Left cardiac atrium (tissue), 4 donors: ENCODE results near the gene NEDD8. TPM values are rescaled to one million over a fixed set of nuclear protein-coding genes. Genes with fewer than 3 reads are reported as not detected.
"Not testable (repeated sequence)": the region's sequence is repeated elsewhere in the genome, so short reads cannot be mapped to it uniquely, and the experiment has no call there.

Experiments
- ATAC-seq, 2 donors: fragments of 200-7000 bp; cut with Tn5 transposase; one replicate each; pipeline ENCODE4 v1.9.1; 2020; ENCODE audit warnings: mild to moderate bottlenecking in 2 of 2, moderate library complexity in 2 of 2
- DNase-seq: peaks from one replicate; pipeline ENCODE4 v3.0.0-alpha.2; 2020
- intact Hi-C, 2 donors: fragments of 100-400 bp; cut with DNase I; formaldehyde crosslinking; loops; one replicate each; pipeline versions ENCODE4 v1.14.1 to v1.15.1; 2022 to 2023
- total RNA-seq, 2 donors: library from RNA; stranded (reverse); fragmentation: NEBNext Ultra II Directional; extraction: Animal tissue kit (Norgen Biotek cat#: 25700); gene quantifications; one replicate each; pipeline ENCODE4 v1.2.1, GENCODE V29; 2021
- donor health status: DM: no; HTN: yes; CAD: no.
- donor health status: DM: no; HTN: yes; CAD: no; lungs with severe emphysema.
- donor health status: DM: yes; HTN: yes; CAD: no.
- donor health status: Dilated cardiomyopathy.

The NEDD8 gene
- total RNA-seq, 2 donors from 2014 or later = 162 to 186 TPM

DNA sequence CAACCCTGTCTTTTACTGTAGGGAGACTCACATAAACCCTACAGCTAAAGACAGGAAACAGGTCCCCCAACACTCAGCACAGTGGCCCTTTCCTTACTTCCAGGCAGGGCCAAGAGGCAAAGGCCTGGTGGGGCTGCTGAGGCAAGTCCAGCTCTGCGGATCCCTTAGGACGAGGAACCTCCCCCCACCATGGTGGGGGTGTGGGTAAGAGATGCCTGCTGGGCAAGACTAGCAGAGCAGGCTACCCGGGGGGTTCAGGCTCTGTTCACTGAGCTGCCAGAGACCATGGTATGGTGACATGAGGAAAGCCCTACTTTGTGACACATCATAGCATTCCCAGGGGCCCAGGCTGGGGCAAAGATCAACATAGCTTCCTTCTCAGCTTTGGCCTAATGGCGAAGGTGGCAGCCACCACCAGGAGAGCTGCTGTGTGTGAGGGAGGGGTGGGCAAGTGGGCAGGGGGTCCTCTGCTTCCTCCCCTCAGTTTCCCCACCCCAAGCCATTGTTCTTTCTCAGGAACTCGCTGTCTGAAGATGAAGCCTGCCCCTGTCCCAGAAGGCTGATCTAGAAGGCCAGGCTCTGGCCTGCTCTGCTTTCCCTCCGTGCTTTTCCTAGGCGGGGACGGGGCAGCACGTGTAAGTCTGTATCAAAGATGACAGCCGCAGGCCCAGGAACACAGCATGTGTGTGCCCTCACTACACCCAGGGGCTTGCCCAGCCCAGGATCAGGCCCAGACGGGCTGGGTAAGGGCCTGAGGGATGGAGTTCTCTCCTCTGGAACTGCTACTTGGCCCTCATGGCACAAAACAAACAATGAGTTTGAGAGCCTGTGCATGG lies 20.3 kb upstream of the NEDD8 start:
- ATAC-seq (no peak), DNase-seq (peak; percentile 7)
- intact Hi-C loops = no loop called here

DNA sequence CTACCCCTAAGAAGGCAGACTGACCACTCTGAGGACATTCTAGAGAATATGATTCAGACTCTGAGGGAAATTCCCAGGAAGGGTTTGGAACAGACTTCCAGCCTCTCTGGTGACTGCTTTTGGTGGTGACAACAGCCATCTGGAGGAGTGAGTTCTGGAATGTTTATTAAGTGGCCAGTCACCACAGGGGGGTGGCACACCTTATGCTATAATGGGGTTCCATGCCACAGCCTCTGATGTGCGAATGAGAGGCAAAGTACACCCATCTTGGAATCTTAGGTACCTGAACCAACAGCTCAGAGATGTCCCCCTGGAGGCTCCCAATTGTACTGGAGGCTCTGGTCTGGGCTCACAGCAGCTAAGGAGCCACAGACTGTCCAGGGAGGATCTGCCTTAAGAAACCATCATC lies 19.7 kb upstream of the NEDD8 start:
- DNase-seq (no peak), ATAC-seq (no peak)
- intact Hi-C loops = no loop called here

GRCh38 chr14:24250354-24250753 lies 18.2 kb upstream of the NEDD8 start:
- DNase-seq (no peak), ATAC-seq (no peak)
- intact Hi-C loops = no loop called here

GRCh38 chr14:24249230-24250021 lies 17.3 kb upstream of the NEDD8 start:
- ATAC-seq = no peak
- intact Hi-C loops = loop anchor here in 1 of 2 donors (5.0 kb wide), 1 partner anchor 33 kb away; no protein-coding TSS in a partner anchor

GRCh38 chr14:24247422-24247821 lies 15.3 kb upstream of the NEDD8 start:
- DNase-seq (no peak), ATAC-seq (no peak)
- intact Hi-C loops = loop anchor here in 1 of 2 donors (5.0 kb wide), 1 partner anchor 35 kb away; no protein-coding TSS in a partner anchor

More at GRCh38 chr14:24249230-24250021, 17.3 kb upstream of the NEDD8 start:
- DNase-seq = peak; percentile 2

- intact Hi-C loops = loop anchor here in 1 of 2 donors (5.0 kb wide), 1 partner anchor 36 kb away; no protein-coding TSS in a partner anchor
- DNase-seq = no peak
Measured at GRCh38 chr14:24246765-24247212, 14.6 kb upstream of the NEDD8 start.

DNA sequence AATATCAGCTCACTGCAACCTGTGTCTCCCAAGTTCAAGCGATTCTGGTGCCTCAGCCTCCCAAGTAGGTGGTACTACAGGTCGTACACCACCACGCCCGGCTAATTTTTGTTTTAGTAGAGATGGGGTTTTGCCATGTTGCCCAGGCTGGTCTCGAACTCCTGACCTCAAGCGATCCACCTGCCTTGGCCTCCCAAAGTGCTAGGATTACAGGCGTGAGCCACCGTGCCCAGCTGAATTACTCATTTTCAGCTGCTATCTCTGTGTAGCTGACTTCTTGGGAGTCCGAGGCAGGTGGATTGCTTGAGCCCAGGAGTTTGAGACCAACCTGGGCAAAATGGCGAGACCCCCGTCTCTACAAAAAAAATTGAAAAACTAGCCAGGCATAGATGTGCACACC lies 13.2 kb upstream of the NEDD8 start:
- ATAC-seq, DNase-seq: not testable (repeated sequence)
- intact Hi-C loops = loop anchor here in 1 of 2 donors (5.0 kb wide), 1 partner anchor 37 kb away; no protein-coding TSS in a partner anchor

More at GRCh38 chr14:24246765-24247212, 14.6 kb upstream of the NEDD8 start:
- ATAC-seq = no peak

DNA sequence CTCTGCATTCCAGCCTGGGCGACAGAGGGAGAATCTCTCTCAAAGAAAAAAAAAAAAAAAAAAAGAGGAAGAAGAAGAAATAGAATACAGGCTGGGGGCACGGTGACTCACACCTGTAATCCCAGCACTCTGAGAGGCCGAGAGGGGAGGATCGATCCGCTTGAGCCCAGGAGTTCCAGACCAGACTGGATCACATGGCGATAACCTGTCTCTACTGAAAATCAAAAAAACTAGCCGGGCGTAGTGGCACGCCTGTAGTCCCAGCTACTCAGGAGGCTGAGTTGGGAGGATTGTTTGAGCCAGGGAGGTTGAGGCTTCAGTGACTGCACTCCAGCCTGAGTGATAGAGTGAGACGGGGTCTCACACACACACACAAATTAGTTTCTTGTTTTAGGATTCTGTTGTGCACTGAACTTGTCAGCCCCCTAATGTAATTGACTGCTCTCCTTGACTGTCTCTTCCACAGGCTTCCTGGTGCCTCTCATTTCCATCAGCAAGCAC lies 11.2 kb upstream of the NEDD8 start:
- intact Hi-C loops = loop anchor here in 1 of 2 donors (1.0 kb wide), 1 partner anchor 53 kb away; no protein-coding TSS in a partner anchor
- ATAC-seq (peak in 1 of 2 donors; percentile 0), DNase-seq (no peak)

GRCh38 chr14:24241829-24242443 lies 9.8 kb upstream of the NEDD8 start:
- intact Hi-C loops = no loop called here
- DNase-seq (peak; percentile 96), ATAC-seq (peak; percentile 89 to 92)

- ATAC-seq (no peak), DNase-seq (no peak)
- intact Hi-C loops = no loop called here
Measured at GRCh38 chr14:24240110-24240918, 8.1 kb upstream of the NEDD8 start.

GRCh38 chr14:24238527-24239037 lies 6.4 kb upstream of the NEDD8 start:
- intact Hi-C loops = no loop called here
- ATAC-seq = no peak
- DNase-seq = no peak

DNA sequence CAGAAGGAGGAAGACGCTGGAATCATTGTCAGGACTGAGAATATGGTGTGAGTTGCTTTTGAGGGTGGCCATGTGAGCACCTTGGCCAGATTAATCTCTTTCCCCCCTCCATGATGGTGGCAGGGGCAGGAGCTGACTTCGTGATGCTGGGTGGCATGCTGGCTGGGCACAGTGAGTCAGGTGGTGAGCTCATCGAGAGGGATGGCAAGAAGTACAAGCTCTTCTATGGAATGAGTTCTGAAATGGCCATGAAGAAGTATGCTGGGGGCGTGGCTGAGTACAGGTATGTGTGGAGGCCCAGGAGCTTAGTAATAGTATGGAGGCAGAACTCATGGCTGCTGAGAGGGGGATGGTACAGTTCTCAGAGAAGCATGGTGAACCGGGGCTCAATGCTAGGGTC lies 6.0 kb upstream of the NEDD8 start:
- ATAC-seq (no peak), DNase-seq (no peak)
- intact Hi-C loops = no loop called here

DNA sequence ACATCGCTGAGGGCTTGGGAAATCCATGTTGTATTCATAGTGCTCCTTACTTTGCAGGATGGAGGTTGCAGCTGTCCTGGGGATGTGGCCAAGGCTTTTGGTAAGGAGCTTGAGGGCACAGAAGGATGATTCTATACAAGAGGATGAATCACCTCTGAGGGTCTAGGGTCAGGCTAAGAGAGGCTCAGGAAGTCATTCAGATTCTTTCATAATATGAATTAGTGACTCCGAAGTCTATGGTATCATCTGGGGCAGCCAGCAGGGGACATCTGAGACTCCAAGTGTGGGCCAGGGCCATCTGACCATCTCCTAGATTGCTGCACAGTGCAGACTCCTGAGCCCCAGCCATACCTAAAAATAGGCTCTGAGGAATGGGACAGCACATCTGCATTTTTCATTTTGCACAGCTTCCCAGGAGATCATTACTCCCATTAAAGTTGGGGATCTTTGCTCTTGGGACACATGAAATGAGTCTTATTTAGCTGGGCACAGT lies 5.3 kb upstream of the NEDD8 start:
- intact Hi-C loops = no loop called here
- DNase-seq (no peak), ATAC-seq (no peak)

- DNase-seq (no peak), ATAC-seq (no peak)
- intact Hi-C loops = no loop called here
Measured at GRCh38 chr14:24236689-24237462, 4.7 kb upstream of the NEDD8 start.

- intact Hi-C loops = no loop called here
- DNase-seq = no peak
Measured at GRCh38 chr14:24235804-24236688, 3.9 kb upstream of the NEDD8 start.

More at GRCh38 chr14:24235804-24236688, 3.9 kb upstream of the NEDD8 start:
- no peak for ATAC-seq
